CD4-positive, alpha-beta T cell treated with Interferon gamma for 1 hour (primary cell): ENCODE data around the gene SGF29.
"Not testable (repeated sequence)": the region's sequence is repeated elsewhere in the genome, so short reads cannot be mapped to it uniquely, and the experiment has no call there.

Source experiments
- DNase-seq: peaks from one replicate; pipeline ENCODE4 v3.0.0-alpha.2; 2020

The SGF29 gene

DNA sequence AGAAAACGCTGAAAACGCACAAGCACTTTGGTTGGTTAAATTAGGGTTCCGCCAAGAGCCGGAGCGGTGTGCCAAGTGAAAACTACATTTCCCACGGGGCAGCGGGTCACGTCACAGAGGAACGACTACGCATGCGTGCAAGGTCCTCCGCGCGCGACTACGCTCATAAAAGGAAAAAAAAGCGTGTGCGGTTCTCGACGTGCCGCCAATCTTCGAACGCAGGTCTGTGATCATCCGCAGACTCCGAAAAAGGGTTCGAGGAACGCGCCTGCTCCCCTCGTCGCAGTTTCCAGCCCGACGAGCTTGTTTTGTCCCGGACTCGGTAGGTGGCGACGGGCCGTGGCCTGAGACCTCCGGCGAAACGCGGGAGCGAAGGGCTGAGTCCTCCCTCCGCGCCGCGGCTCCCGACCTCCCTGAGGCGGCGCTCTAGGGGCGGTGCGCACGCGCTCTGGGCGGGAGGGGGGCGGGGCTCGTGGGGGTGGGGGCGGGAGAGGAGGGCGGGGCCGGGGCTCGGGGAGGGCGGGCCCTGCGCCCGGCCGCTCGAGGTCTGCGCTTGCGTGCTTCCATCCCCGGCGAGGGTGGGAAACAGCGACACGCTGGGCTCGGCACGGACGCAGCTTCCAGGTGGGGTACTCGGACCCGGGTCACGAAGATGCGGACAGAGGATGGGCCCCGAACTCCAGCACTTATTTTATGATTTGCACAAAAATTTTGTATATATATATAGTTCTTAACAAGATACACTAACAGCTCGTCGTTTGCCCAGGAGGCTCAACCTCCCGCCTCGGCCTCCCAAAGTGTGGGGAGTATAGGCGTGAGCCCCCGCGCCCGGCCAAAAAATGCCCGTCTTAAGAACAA, at the start of gene SGF29:
Gene SGF29, plus strand, starts transcription at position 145 of the 858 bp plus-strand sequence. CDS start 27,150 bp downstream, outside the sequence.
- peak; percentile 92 for DNase-seq

DNA sequence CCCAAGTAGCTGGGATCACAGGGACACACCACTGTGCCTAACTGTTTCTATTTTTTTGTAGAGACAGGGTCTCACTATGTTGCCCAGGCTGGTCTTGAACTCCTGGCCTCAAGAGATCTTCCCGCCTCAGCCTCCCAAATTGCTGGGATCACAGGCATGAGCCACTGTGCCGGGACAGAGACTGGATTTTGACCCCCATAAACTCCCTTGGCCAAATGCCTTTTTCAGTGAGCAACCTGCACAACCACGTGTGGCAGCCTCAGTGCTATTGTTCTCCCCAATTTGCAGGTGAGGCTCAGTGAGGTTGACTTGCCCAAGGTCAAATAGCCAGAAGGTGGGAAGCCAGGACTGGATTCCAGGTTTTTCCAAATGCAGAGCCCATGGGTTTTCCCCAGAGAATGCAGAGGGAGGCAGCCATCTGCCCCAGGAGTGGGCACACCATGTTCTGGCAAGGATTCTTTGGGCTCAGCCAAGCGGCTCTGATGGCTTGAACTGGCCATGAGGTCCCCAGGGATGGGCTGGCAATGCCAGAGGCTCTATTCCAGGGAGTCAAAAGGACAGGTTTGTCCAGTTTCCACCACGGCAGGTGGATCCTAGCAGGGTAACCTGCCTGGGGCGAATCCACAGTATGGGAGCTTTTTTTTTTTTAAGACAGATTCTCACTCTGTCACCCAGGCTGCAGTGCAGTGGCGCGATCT, 48.9 kb upstream of the SGF29 start:
- DNase-seq, result no peak

DNA sequence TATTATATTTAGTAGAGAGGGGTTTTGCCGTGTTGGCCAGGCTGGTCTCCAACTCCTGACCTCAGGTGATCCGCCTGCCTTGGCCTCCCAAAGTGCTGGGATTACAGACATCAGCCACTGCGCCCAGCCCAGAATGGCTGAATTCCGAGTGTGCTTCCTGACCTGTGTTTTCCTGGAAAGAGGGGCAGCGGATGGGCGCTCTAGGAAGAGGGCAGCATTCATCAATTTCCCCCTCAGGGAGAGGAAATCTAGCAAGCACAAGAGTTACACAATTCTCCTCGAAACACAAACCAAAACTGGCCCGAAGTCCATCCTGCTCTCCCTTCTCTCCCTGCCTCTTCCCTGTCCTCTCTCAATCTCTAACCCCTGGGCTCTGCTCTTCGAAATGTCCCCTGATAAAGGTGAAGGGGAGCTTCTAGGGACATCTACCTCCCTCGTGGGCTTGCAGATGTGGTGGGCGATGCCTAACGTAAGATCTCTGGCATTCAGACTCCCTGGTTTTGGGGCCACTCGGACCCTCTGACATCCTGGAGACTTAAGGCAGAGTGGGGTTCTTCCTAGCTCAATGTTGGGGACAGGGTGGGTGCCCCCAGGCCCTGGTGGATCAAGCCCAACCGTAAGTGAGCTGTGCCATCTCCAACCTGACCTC, 48.1 kb upstream of the SGF29 start:
- DNase-seq, result no peak

DNA sequence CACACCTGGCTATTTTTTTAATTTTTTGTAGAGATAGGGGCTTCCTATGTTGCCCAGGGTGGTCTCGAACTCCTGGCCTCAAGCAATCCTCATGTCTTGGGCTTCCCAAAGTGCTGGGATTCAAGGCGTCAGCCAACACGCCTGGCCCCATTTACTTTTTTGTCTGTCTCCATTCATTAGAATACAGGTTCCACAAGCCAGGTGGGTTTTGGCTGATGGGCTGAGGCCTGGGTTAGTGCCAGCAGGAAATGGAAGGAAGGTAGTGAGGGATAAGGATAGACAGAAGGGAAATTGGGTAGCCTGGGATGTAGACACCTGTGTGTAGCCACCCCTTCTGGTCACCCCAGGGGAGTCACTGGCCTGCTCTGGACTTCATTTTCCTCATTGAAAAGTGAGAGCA, 42.7 kb upstream of the SGF29 start:
- no peak for DNase-seq

DNA sequence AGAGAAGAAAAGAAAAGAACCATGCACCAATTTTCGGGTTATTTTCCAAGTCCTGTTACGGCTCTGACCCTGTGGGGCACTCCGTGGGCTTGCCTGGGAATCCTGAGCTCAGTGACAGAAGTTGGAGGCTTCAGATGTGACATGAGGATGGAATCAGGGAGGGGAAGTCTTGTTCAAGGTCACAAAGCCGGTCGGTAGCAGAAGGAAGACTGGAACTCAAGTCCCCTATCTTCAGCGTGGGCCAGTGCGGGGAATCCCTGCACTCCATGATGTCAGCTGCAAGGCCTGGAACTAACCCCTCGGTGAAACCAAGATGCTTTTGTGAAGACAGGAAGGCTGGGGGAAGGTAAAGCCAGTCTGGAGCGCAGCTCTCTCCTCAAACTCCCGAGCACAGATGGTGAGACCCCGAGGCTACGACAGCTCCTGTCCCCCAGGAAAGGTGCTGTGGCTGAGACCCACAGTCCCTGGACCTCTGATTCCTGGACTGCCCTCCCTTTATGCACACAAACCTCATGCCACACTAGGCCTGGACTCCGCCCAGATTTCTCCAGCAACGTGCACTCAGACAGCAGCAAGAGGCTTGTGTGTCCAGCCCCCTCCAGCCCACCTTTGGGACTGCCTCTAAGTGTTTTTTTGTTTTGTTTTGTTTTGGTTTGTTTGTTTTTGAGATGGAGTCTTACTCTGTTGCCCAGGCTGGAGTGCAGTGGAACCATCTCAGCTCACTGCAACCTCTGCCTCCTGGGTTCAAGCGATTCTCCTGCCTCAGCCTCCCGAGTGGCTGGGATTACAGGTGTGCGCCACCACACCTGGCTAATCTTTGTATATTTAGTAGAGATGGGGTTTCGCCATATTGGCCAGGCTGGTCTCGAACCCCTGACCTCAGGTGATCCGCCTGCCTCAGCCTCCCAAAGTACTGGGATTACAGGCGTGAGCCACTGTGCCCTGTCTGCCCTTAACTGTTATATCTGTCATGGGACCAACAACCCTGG, 41.6 kb upstream of the SGF29 start:
- DNase-seq, result no peak

DNA sequence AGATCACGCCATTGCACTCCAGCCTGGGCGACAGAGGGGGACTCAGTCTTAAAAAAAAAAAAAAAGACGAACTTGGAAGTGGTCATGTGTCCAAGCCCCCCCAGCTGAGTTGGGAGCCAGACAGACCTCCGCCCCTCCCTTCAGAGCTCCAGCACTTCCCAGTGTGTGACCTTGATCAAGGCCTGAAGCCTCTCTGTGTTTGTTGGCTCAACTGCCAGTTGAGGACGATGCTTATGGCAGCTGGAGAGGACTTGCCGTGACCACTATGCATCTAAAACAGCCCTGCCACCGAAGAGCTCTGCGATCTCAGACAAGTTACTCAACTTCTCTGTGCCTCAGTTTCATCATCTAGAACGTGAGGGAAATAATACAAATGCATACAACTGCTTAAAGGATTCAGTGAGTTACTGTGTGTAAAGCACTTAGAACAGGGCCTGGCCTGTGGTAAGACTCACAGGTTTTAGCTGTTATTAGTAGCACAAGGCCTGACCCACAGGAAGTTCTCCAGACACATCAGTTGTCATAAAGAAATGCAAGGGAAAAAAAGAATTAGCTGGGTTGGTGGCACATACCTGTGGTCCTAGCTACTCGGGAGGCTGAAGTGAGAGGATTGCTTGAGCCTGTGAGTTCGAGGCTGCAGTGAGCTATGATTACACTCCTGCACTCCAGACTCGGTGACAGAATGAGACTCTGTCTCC, 40.1 kb upstream of the SGF29 start:
- DNase-seq, result no peak

DNA sequence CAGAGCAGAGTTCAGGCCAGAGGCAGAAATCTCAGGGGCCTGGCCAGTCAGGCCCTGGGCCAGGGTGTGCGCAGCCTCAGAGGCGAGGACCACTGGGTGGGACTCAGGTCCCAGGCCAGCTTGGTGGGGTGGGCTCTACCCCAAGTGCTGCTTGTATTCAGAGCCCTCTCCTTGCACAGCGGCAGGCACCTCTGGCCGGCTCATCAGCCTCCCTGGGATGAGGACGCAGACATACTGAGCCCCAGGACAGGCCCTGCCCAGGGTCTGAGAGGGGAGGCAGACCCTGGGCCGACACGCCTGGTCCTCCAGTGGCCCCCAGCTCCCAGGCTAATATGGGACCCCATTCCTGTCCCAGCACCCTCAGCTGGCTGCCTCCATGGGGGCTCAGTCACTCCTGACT, 39.5 kb upstream of the SGF29 start:
- DNase-seq, result no peak

DNA sequence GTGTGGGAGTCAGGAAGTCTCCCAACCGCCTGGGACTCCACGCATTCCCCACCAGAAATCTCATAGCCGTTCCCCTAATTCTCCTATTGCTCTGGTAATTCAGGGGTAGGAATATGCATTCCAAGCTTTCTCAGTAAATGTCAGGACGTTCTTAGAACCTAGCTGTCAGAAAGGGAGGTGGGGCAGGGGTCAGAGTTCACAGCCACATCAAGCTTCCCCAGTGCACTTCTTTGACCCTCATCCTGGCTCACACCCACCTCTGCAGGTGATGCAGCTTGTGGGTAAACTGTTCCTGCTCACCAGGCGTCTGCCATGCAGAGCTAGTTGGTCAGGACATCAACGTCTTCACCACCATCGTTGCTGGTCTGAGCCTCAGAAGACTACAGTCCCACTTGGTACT, 33.0 kb upstream of the SGF29 start:
- DNase-seq, result no peak

DNA sequence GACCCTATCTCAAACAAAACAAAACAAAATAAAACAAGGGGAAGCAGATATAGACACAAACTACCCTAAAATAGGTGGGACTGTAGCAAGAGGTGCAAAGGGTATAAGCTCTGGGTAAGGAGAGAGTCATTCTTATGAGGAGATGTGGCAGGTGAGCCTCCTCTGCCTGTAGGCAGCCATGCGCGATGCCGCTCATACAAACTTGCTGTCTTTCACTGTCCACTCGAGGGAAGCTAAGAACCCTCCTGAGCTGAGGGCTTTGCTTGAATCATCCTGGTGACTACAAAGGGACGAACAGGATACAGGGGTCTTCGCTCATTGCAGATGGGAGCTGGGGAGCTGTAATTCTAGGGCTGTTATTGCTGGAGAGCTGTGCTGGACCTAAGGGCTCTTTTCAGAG, 32.3 kb upstream of the SGF29 start:
- no peak for DNase-seq

DNA sequence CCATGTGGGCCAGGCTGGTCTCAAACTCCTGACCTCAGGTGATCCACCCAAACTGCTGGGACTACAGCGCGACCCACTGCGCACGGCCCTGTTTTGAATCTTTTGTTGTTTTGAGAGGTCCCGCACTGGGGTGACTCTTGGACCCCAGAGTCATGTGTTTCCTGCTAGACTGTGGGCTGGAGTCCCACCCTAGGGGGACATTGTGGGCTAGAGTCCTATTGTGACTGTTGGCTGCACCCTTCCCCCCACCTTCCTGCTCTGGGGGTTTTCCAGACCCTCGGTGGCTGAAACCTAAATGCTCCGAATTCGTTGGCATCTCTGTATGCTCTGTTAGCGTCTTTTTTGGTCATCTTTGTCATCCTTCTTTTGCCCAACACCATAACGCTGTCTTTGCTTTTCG, 30.9 kb upstream of the SGF29 start:
- DNase-seq, result no peak

DNA sequence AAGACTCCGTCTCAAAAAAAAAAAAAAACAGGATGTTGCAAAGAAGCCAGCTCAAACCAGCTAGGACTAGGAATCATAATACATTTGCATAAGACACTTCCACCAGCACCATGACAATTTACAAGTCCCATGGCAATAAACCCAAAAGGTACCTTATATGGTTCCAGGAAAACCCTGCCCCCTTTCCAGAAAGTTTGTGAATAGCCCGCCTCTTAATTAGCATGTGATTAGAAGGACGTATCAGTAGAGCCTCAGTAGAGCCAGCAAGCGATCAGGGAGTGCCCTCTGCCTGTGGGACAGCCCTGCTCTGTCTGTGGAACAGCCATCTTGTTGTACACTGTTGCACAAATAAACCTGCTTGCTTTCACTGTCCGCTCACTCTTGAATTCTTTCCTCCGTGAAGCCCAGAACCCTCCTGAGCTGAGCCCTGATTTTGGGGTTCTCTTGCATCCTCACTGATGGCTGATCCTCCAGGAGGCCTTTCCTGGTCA, 29.0 kb upstream of the SGF29 start:
- DNase-seq, result peak; percentile 47

DNA sequence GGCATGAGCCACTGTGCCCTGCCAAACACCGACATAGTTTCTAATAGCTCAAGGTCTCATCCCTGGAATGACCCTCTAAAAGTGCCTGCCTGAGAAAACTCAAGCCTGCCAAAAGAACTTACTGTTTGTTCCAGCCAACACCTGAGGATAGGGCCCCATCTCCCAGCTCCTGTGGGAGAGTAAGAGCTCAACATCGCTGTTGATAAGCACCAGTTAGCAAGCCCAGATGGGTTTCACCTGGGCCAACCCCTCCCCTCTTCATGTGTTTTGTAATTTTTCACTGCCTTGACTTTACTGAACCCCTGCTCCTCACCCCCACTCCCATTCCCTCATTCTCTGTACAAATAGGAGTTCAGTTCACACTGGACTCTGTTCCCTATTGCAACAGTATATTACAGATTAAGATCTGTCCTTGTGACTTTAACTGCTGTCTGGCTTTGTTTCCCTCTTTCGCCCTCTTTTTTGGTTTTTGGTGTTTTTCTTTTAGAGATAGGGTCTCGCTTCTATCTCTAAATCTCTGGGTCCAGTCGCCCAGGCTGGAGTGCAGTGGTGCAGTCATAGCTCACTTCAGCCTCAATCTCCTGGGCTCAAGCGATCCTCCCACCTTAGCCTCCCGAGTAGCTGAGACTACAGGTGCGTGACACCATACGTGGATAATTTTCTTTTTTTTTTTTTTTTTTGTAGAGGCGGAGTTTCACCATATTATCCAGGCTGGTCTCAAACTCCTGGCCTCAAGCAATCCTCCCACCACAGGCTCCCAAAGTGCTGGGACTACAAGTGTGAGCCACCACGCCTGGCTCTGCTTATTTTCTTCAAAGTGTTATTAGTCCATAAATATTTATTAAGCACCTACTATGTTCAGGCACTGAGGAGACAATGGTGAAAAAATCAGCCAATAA, 27.3 kb upstream of the SGF29 start:
- DNase-seq, result no peak

DNA sequence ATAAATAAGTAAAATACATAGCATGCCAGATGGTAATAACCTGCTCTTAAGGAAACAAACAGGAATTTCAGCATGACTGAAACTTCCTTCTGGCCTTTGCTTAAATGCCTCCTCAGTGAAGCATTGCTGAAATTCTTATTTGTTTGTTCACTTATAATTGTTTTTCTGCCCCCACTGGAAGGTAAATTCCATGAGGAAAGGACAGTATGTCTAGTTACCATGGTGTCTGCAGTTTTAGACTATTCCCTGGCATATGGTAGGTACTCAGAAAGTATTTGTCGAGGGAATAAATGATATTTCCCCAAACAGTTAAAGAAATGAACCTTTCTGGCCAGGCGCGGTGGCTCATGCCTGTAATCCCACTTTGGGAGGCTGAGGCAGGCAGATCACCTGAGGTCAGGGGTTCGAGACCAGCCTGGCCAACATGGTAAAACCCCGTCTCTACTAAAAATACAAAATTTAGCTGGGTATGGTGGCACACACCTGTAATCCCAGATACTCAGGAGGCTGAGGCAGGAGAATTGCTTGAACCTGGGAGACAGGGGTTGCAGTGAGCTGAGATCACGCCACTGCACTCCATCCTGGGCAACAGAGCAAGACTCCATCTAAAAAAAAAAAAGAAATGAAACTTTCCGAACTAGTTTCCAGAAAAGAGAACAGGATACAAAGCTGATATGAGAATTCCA, 26.5 kb upstream of the SGF29 start:
- DNase-seq, result not testable (repeated sequence)

DNA sequence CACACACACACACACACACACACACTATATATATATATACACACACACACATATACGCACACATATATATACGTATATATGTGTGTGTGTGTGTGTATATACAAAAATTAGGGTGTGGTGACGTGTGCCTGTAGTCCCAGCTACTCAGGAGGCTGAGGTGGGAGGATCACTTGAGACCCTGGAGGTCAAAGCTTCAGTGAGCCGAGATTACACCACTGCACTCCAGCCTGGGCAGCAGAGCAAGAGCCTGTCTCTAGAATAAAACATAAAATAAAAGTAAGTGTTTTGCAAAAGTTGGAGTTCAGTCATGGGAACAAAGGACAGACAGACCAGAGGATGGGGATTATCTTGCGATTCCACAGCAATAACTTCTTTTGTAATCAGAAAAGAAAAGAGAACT, 25.7 kb upstream of the SGF29 start:
- no peak for DNase-seq

DNA sequence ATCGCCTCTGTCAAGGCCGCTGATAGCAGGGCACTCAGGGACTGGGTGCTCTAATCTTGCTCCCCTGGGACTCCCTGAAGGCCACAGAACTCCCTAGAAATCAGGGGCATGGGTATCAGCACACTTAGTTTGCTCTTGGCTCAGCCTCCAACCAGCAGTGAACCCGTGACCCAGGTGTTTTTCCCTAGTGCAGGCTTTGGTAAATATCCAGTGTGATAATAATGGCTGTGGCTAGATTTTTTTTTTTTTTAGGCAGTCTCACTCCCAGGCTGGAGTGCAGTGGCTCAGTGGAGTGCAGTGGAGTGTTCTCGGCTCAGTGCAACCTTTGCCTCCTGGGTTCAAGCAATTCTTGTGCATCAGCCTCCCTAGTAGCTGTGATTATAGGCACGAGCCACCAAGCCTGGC, 25.3 kb upstream of the SGF29 start:
- DNase-seq, result no peak

DNA sequence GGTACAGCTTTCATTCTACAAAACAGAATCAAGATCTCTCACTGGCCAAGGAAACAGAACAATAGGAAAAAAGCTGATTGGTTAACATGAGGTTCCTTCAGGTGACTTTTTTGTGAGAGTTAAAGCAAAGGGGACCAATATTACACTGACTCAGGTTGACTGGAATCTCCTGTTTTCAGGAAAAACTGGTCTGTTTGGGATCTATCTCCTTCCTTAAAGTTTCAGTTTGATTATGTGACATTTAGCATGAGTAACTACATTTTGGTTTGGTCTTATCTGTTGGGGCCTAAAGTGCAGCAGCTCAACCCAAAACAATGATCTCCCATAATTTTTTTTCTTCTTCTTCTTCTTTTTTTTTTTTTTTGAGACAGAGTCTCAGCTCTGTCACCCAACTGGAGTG, 24.6 kb upstream of the SGF29 start:
- no peak for DNase-seq

DNA sequence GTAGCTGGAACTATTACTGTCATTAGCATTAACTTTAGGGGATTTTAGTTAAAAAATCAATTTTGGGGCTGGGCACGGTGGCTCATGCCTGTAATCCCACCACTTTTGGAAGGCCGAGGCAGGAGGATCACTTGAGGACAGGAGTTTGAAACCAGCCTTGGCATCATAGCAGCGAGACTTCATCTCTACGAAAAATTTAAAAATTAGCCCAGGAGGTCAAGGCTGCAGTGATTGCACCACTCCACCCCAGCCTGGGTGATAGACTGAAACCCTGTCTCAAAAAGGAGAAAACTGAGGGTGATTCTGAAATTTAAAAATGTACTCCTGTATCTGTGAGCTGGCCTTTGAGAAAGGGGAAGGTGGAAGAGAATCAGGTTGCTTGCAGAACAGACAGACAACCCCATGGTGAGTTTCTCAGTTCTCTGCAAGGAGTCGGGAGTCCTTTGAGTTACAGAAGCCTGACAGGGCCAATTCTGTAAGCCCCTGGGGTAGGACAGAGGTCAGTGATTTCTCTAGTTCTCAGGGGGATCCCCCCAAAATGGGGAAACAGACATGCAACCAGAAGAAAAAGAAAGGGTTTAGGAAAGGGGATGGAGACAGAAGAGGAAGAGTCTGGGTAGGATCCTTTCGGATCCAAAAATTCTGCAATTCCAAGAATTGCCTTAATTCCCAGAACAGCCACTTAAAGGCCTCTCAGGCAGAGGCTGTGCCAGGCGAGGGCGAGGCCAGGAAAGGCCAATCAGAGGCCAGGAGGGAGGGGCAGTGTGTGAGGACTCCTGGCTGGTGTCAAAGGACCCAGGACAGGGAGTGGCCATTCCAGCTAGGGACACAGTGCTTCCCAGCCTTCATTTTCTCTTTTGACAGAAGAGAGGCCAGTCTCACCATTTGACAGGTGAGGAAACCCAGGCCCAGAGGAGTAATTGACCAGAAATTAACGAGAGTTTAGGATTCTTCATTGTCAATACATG, 21.7 kb upstream of the SGF29 start:
- peak; percentile 17 for DNase-seq

DNA sequence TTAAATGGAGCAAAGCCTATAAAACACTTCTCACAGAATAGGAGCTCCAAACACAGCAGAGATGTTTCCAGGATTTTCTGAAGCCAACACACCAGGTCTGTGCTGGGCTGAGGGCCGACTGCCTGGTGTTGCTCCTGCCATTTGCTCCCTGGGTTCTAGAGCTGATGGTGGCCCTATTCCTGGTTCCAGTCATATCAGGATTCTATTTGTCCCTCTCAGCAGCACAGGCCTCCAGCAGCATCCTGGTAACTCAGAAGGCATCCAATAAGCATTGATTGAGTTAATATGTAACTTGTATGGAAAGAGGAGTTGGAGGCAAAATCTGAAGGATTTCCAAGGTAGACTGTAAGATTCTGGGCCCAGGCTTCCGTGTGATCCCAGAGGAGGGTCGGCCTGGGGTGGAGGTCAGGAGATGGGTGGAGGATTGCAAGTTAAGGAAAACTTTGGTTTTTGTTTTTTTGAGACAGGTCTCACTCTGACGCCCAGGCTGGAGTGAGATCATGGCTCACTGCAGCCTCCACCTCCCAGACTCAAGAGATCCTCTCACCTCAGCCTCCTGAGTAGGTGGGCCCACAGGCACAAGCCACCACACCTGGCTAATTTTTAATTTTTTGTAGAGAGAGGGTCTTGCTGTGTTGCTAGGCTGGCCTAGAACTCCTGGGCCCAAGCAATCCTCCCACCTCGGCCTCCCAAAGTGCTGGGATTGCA, 20.6 kb upstream of the SGF29 start:
- no peak for DNase-seq
